ENCODE results near the gene RAD51B.
"Not testable (repeated sequence)": the region's sequence is repeated elsewhere in the genome, so short reads cannot be mapped to it uniquely, and the experiment has no call there.

Gene RAD51B

GRCh38 chr14:68033336-68033932 is 213.9 kb downstream of the RAD51B start:
- DNase-seq = no peak

- DNase-seq = no peak
Observed at GRCh38 chr14:68034896-68035295, 215.3 kb downstream of the RAD51B start.

- no peak for DNase-seq
Observed at GRCh38 chr14:68036202-68036601, 216.6 kb downstream of the RAD51B start.

GRCh38 chr14:68039593-68039992 is 220.0 kb downstream of the RAD51B start:
- DNase-seq = no peak

- DNase-seq = no peak
Observed at GRCh38 chr14:68040633-68041369, 221.2 kb downstream of the RAD51B start.

GRCh38 chr14:68041876-68042354 is 222.3 kb downstream of the RAD51B start:
- DNase-seq = no peak

GRCh38 chr14:68042586-68043210 is 223.1 kb downstream of the RAD51B start:
- DNase-seq = no peak

- DNase-seq = no peak
Observed at GRCh38 chr14:68043752-68044151, 224.2 kb downstream of the RAD51B start.

- no peak for DNase-seq
Observed at GRCh38 chr14:68047906-68048305, 228.3 kb downstream of the RAD51B start.

- DNase-seq = not testable (repeated sequence)
Observed at GRCh38 chr14:68048815-68049214, 229.2 kb downstream of the RAD51B start.

GRCh38 chr14:68050177-68050576 is 230.6 kb downstream of the RAD51B start:
- DNase-seq = no peak

- DNase-seq = no peak
Observed at GRCh38 chr14:68051146-68051545, 231.6 kb downstream of the RAD51B start.

GRCh38 chr14:68060198-68060597 is 240.6 kb downstream of the RAD51B start:
- no peak for DNase-seq

- DNase-seq = no peak
Observed at GRCh38 chr14:68062651-68063050, 243.1 kb downstream of the RAD51B start.

- no peak for DNase-seq
Observed at GRCh38 chr14:68065322-68065721, 245.7 kb downstream of the RAD51B start.

- no peak for DNase-seq
Observed at GRCh38 chr14:68074765-68075381, 255.3 kb downstream of the RAD51B start.

- no peak for DNase-seq
Observed at GRCh38 chr14:68075382-68076029, 255.9 kb downstream of the RAD51B start.

GRCh38 chr14:68076451-68076850 is 256.9 kb downstream of the RAD51B start:
- no peak for DNase-seq

- DNase-seq = no peak
Observed at GRCh38 chr14:68079941-68080697, 260.5 kb downstream of the RAD51B start.

- no peak for DNase-seq
Observed at GRCh38 chr14:68081489-68081888, 261.9 kb downstream of the RAD51B start.

- DNase-seq = no peak
Observed at GRCh38 chr14:68082698-68083291, 263.2 kb downstream of the RAD51B start.

- DNase-seq = no peak
Observed at GRCh38 chr14:68084256-68084655, 264.7 kb downstream of the RAD51B start.
